Tongue (tissue), 2 donors: ENCODE results near the gene PLA2G4D. TPM values are rescaled to one million over a fixed set of nuclear protein-coding genes. Genes with fewer than 3 reads are reported as not detected.

ENCODE experiments used
- DNase-seq: peaks from one replicate; pipeline ENCODE4 v3.0.0-alpha.2; 2015
- total RNA-seq: library from RNA; depleted of rRNA; stranded (reverse); fragments of >200 nt; gene quantifications from one replicate; pipeline ENCODE4 v1.2.3, GENCODE V29; 2014

The PLA2G4D gene
- total RNA-seq, 1 donor from 2014 or later, result not detected

DNA sequence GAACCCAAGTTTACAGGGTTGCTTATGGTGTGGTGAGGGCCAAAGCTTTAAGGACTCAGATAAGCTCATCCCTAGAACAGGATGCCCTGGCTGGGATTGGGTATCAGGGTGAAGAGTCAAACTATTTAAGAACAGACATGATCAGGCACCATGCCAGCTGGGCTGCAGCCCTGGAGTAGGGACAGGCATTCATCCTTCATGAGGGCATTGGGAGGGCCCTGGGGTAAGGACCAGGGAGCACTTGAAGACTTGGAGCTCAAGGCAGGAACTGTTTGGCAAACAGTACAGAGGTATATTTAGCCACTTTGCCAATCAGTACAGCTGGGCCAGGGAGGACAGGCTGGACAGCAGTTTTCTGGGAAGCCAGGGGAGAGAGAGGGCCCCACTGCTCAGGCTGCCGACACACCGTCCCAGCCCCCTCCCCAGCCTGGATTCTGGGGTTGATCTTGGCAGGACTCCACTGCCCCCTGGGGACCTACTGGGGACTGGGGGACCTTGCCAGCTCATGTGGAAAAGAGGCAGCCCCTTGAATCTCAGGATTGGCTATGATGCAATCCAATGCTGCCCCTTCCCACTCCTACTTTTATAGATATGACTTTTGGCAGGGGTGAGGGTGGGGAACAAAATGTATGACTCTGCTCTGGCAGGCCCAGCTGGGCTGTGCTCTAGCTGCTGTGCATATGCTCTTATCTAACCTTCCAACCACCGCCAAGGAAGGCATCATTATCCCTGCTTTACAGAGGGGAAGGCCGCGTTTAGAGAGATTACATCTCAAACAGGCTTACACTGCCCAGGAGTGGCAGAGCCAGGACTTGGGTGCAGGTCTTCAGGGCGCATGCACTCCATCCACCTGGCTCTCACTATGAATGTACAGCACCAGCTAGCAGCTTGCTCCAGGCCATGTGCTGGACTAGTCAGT lies 75.8 kb downstream of the PLA2G4D start:
- peak; percentile 56 for DNase-seq

Other genes starting within 250 kb of the PLA2G4D start
- gene SPTBN5, start 200.5 kb downstream of the PLA2G4D start, total RNA-seq, result 2.2 TPM
- gene EHD4, start 122.0 kb downstream of the PLA2G4D start, total RNA-seq, result 39.1 TPM
- gene PLA2G4E, start 73.5 kb downstream of the PLA2G4D start, total RNA-seq, result 1.9 TPM
- gene PLA2G4F, start 62.1 kb upstream of the PLA2G4D start, total RNA-seq, result 1.5 TPM
- gene VPS39, start 113.7 kb upstream of the PLA2G4D start, total RNA-seq, result 36.1 TPM
- 23.8 TPM for gene GANC, start 178.6 kb upstream of the PLA2G4D start, total RNA-seq
- gene TMEM87A, start 178.9 kb upstream of the PLA2G4D start, total RNA-seq, result 79.1 TPM